Dermis blood vessel endothelial cell (primary cell): ENCODE results near the gene FOXO1. TPM values are rescaled to one million over a fixed set of nuclear protein-coding genes. Genes with fewer than 3 reads are reported as not detected.
A peak's percentile ranks its signal among the peaks of the same experiment; 100 is the strongest.

Experiments
- DNase-seq: peaks from one replicate; pipeline ENCODE4 v3.0.0; 2010
- total RNA-seq: library from RNA; depleted of rRNA; stranded (reverse); fragments of >200 nt; gene quantifications from 2 replicates; pipeline ENCODE4 v1.2.3, GENCODE V29; 2014

The FOXO1 gene
- total RNA-seq, 1 donor from 2014 or later, result 35.4 TPM

DNA sequence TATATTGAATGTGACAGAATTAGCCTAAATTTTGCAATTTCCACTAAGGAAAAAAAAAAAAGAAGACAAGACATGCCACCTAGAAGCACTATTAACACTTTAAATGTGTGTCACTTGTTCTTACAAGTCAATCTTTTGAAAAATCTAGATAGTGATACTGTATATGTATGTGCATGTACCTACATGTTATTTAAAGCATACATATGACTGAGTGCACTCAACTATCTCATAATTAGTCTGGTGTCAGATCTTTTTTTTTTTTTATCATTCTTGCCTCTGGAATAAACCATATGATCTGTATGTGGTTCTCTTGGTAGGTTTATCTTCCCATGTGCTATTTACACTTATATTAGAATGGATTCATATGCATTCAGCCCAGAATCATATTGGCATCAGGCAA, 62.3 kb downstream of the FOXO1 start:
- DNase-seq, result no peak

GRCh38 chr13:40600149-40600751, 66.2 kb downstream of the FOXO1 start:
- no peak for DNase-seq

DNA sequence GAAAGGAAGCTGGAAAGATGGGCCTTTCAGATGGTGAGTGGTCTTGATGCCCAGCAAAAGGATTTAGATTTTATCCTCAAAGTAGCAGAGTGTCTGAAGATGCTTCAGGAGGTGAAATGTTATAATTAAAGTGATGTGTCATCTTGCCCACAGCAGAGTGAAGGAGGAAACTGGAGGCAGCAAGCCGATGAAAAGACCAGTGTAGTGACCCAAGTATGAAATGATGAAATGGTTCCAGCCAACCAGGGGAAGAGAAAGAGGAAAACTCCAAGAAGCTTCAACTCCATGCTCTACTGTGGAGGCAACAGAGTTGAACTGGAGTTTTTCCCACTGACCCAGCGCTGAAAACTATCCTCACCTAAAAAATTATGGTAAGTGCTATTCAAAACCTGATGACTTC, 66.7 kb downstream of the FOXO1 start:
- no peak for DNase-seq

DNA sequence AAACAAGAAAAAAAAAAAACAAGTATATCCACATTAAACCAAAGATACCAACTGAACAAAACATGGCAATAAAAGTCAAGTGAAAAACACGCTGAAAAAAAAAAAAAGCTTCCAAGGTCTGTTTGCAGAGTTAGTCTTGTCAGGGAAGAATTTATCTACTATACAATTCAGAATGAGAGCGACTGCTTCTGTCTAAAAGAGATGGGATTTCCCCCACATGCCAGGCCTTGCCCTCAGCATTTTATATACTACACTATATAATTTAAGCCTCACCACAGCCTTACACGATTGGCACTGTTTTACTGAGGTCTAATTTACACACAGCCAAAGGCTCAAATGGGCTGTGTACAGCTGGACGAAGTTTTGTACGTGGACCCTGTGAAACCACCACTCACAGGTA, 67.3 kb downstream of the FOXO1 start:
- DNase-seq, result no peak

DNA sequence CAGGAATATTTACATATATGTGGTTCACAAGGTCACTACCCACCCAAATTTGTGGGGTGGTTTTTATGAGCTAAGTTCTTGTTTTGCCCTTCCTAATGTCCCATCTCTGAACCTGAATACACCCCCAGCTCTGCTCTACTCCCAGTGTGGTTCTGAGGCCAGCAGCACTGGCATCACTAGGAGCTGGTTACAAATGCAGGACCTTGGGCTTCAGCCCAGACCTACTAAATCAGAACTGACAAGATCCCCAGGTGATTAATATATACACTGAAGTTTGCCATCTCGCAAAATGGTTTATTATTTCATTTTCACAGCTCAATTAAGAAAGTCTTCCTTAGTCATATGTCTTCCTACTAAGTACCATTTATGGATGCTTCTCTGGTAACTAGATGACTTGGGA, 67.9 kb downstream of the FOXO1 start:
- no peak for DNase-seq

DNA sequence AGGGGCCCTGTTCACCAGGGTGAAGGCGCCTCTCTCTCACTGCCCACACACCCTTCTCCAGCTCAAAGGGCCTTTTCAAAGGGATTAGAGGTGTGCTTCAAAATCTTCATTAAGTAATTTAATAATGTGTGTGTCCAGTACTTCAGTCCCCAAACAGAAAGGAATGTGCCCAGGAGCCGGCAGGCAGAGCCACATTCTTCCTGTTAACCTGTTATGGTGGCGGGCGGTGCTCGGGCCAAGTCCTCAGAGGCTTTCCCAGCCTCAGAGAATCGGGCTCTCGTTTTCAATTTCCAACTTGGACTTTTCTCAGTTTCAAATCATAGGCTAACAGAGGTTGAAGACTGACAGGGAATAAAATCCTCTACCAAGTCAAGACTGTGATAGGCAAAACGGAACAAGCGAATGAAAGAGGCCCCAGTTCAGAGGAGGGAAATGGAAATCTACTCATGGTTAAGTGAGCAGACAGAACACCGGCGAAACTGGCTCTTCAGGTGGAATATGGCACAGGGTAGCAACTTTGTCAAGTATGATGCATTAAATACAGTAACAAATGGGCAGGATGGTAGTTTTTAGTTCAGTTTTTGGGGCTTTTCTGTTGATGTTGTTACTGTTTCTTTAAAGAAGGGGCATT, 68.6 kb downstream of the FOXO1 start:
- no peak for DNase-seq

GRCh38 chr13:40596484-40596883, 70.0 kb downstream of the FOXO1 start:
- no peak for DNase-seq

DNA sequence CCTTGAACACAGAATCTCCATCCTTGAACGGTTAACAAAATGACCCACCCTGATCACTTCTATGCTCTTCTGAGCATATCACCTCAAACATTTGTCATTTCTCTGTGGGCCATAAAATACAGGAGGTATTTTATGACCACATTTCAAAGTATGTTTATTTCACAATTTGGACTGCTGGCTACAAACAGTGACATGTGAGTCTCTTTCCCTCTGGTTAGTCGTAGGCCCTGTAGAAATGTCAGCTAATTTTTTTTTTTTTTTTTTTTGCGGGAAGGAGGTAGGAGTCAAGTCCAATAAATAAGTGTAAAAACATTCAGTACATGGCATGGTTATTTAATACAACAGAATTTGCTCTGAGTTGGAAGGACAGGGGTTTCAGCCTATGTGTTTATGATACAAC, 70.7 kb downstream of the FOXO1 start:
- DNase-seq, result no peak

DNA sequence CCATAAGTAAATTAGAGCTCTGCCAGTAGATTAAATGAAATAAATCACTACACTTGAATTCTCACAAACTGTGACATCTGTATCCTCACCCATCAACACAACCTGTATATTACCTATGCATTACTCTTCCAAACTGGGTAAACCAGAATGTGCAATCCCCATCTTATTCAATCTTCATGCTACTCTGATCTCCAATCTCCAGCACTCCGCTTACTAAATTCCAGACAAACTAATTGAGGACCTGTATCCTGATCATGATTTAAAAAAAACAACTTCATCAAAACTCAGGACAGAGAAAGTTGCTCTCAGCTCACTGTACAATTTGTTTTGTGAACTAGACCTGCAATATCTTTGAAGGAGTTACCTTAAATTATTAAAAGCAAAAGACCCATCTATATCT, 74.4 kb downstream of the FOXO1 start:
- no peak for DNase-seq

DNA sequence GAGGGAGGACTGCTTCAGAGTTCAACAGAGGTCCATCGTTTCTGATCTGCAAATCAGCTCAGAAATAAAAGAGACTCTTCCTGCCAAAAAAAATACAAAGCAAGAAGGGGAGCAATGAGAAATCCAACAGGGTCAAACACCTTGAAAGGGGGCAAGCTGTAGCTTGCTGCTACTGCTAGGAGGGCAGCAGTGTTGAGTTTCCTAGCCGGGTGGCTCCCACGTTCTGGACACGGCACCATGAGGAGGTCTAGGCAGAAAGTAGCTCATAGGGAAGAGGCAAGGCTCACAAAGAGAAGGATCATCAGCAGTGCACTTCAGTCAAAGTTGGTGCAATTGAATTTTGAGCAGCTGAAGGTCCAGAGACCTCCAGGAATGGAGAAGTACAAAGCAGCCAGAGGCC, 75.3 kb downstream of the FOXO1 start:
- no peak for DNase-seq

DNA sequence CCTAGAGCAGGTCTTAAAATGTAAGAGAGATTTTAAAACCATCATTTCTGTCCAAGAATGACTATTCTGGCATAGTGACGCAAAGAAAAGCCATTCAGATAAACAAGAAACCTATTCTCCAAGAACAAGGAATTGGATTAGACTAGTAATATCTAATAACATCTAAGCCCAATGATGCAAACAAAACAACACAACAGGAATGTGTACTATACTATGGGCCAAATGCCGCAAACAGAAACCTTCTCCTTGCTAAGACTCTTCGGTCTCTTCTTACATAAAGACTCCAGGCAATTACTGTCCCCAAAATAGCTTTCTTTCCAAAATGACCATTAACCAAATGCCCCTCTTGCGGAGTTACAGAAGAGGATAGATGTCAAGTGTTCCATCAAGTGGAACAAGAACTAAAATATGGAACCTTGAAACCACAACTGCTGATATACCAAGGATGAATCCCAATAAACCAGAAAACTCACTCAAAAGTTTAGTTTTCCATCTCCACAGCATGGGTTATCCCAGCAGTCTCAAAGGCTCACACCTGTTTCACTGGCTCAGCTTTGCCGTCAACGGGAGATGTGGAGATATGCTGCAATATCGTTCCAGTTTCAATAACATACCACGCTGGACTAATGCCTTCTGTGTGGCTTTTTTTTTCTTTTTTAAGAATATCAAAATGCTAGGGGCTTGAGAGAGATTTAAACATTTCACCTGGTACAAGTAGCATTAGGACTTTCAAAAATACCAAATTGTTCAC, 76.2 kb downstream of the FOXO1 start:
- DNase-seq, result no peak

DNA sequence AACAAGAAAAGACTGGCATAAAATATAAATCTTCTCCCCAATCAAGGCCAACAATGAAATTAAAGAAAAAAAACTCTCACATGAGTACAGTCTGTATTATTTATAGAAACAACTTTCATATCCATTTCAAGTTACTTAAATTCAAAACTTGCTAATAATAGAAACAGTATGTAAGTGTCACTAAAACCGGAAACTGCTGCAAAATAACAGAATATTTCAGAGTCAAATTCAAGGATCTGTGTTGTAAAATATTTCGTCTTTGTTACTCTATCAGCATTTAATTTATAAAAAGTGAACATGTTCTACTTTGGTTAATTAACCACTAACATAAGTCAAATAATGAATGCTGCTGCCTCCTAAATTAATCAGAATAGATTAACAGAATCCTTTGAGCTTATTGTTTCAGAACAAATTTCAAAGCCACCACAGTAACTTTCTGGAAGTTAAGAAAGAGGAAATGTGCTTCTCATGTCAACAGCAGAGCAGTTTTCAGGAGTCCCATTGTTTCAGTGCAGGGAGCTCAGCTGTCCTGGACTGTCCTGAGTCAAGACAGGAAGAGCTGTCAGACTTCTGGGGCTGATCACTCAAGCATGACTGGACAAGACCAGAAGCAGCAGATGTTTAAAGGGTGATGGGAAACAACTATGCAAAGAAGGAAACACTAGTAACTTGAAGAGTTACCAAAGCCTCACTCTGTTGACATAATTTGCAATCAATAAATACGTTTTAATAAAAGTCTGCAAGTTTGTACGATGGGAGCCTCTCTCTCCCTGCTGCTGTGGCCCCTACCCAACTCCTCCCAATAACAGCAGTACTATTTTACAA, 76.9 kb downstream of the FOXO1 start:
- DNase-seq, result peak; percentile 97

- no peak for DNase-seq
These were observed 78.3 kb downstream of the FOXO1 start for GRCh38 chr13:40588101-40588500.

- no peak for DNase-seq
These were observed 79.4 kb downstream of the FOXO1 start for GRCh38 chr13:40586886-40587565.

DNA sequence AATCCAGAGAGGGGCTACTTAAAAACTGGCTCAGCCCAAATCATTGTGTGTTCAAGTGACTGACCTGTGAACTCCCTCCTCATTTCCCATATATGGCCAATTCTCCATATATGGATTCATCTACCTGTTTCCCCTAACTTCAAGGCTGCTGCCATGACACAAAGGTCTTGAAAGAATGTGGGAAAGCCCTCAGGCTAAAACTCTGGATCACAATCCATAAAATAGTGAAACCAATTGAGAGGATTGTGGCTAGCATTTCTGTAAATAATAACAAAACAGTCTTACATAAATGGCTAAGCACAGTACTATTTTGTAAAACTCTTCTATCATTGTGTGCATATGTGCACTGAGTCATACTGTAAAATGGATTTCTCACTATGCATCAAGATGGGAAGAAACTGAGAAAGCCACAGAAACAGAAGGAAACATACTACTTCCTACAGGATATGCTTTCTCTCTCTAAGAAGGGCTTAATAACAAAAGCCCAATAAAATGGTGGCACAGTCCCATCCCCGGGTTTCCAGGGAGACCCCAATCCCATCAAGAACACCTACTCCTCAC, 80.5 kb downstream of the FOXO1 start:
- peak; percentile 82 for DNase-seq

GRCh38 chr13:40583738-40584137, 82.7 kb downstream of the FOXO1 start:
- no peak for DNase-seq

- no peak for DNase-seq
These were observed 83.9 kb downstream of the FOXO1 start for GRCh38 chr13:40582531-40582930.

GRCh38 chr13:40581277-40581579, 85.2 kb downstream of the FOXO1 start:
- DNase-seq, result no peak

DNA sequence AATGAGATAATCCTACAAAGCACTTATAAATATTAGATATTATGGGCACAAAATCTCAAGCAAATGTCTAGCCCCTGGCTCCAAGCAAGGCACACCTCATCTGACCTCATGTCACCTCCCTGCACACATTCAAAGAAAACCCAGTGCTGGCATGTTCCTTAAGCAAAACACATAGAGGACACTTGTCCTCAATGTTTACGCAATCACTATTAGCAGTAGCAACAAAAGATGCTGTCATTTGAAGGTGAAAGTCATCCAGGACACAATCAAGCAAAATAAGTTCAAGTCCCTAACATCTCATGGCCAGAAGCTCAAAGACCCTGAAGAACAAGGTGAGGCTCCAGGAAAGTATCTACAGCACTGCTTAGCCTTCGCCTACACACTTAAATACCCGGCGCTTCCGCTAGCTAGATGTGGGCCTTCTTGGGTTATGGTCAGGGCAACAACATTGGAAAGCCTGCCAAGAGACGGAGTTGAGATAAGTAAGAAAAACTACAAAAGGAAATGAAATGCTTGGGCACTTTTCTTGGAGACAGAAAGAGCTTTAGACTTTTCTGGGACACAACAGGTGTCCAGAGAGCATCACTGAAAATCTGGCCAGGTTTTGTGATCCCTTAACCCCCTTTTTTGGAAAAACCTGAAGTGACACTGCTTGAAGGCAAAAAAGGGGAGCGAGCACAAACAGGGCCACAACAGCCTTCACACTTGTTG, 85.7 kb downstream of the FOXO1 start:
- peak; percentile 66 for DNase-seq

DNA sequence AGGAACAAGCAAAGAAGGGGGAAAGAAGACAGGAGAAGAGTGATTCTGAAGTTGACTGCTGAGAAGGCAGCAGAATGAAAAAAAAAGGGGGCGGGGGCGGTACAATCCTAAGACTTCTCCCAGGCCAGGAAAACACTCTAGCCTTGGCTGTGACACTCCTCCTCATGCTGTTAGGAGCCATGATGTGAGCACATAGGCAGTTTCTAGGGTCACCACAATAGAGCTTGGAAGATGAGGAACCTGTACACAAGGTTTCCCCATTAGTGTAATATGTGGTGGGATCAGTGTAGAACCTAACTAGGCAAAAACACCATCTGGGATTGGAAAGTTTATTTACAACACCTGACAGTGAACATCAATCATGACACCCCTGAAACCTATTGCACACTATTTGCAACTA, 86.9 kb downstream of the FOXO1 start:
- no peak for DNase-seq

GRCh38 chr13:40578055-40578454, 88.4 kb downstream of the FOXO1 start:
- DNase-seq, result no peak

- no peak for DNase-seq
These were observed 90.1 kb downstream of the FOXO1 start for GRCh38 chr13:40576369-40576768.
